Endodermal cell (in vitro differentiated cells): ENCODE data around the gene EZR. TPM values are rescaled to one million over a fixed set of nuclear protein-coding genes. Genes with fewer than 3 reads are reported as not detected.

Experiments used
- DNase-seq: peaks from one replicate; pipeline ENCODE4 v3.0.0-alpha.2; 2017
- H3K27ac ChIP-seq: 2 replicates; pipeline ENCODE4 v1.5.1; 2013; ENCODE audit warnings: mild to moderate bottlenecking, low read depth, low read length, moderate library complexity
- H3K27me3 ChIP-seq: 2 replicates; pipeline ENCODE4 v1.6.1; 2013; ENCODE audit warnings: mild to moderate bottlenecking, low read length, moderate library complexity; ENCODE audit not compliant: insufficient read depth, control insufficient read depth, poor library complexity, severe bottlenecking
- H3K36me3 ChIP-seq: 2 replicates; pipeline ENCODE4 v1.7.0; 2013; ENCODE audit warnings: mild to moderate bottlenecking, low read length, moderate library complexity; ENCODE audit not compliant: control insufficient read depth, insufficient read depth
- H3K4me1 ChIP-seq: one replicate; pipeline ENCODE4 v1.7.0; 2013; ENCODE audit warnings: low read length; ENCODE audit not compliant: control insufficient read depth, insufficient read depth
- H3K4me3 ChIP-seq: 2 replicates; pipeline ENCODE4 v1.5.1; 2013; ENCODE audit warnings: mild to moderate bottlenecking, low read length, moderate library complexity
- H3K9ac ChIP-seq: 2 replicates; pipeline ENCODE4 v1.6.1; 2013; ENCODE audit warnings: mild to moderate bottlenecking, low read length, moderate library complexity; ENCODE audit not compliant: poor library complexity, severe bottlenecking; ENCODE audit errors: extremely low read depth
- H3K9me3 ChIP-seq: 2 replicates; pipeline ENCODE4 v1.6.1; 2013; ENCODE audit warnings: mild to moderate bottlenecking, low read length, moderate library complexity; ENCODE audit not compliant: control insufficient read depth
- H3K27ac Mint-ChIP-seq: 2 replicates; pipeline ENCODE4 v1.8.0; 2020; ENCODE audit warnings: mixed read lengths
- H3K27me3 Mint-ChIP-seq: 2 replicates; pipeline ENCODE4 v1.8.0; 2021; ENCODE audit warnings: mild to moderate bottlenecking, mixed read lengths; ENCODE audit not compliant: insufficient read depth
- H3K36me3 Mint-ChIP-seq: 2 replicates; pipeline ENCODE4 v1.8.0; 2020; ENCODE audit warnings: low read depth, mixed read lengths
- H3K4me1 Mint-ChIP-seq: 2 replicates; pipeline ENCODE4 v1.8.0; 2020; ENCODE audit warnings: mixed read lengths
- H3K4me3 Mint-ChIP-seq: 2 replicates; pipeline ENCODE4 v1.8.0; 2020; ENCODE audit warnings: mild to moderate bottlenecking, moderate library complexity, mixed read lengths
- H3K9me3 Mint-ChIP-seq: 2 replicates; pipeline ENCODE4 v1.8.0; 2020; ENCODE audit warnings: mild to moderate bottlenecking, mixed read lengths
- CTCF ChIP-seq: fragments of 200-600 bp; sonication (generic); conservative IDR thresholded peaks from 2 replicates; pipeline ENCODE4 v1.5.0; 2021; ENCODE audit warnings: antibody characterized with exemption, mild to moderate bottlenecking
- whole genome bisulfite sequencing, 2 experiments: methylation state at CpG; one replicate each; pipeline versions ENCODE4 v1.1.5 to v1.1.7; 2013; ENCODE audit warnings: missing lambda C conversion rate in 2 of 2, mixed read lengths in 1 of 2; ENCODE audit not compliant: insufficient coverage in 1 of 2, insufficient read length in 1 of 2; 5-methylcytosine and 5-hydroxymethylcytosine counted together
- total RNA-seq, 2 donors: library from RNA; stranded (reverse); fragmentation: NEBNext Ultra II Directional in 1 of 2; extraction: Animal tissue kit (Norgen Biotek cat#: 25700) in 1 of 2; gene quantifications; 2 replicates in 1 of 2; 3 replicates in 1 of 2; pipeline ENCODE4 v1.2.1, GENCODE V29; 2021

EZR gene
- total RNA-seq, 2 donors from 2014 or later = 145 to 209 TPM

- H3K27ac ChIP-seq = no peak overlapping the region
- peaks cover 18% of the 10 kb centered on the region for H3K9me3 Mint-ChIP-seq
- H3K9ac ChIP-seq = no peak overlapping the region
- no peaks in the 10 kb centered on the region for H3K4me1 ChIP-seq
- H3K4me3 Mint-ChIP-seq = no peak overlapping the region
- no peak overlapping the region for H3K27ac Mint-ChIP-seq
- H3K27me3 ChIP-seq = no peaks in the 10 kb centered on the region
- H3K27me3 Mint-ChIP-seq = no peaks in the 10 kb centered on the region
- WGBS, 2 experiments = 92 to 94% methylated on average over 8 to 12 of the region's 12 CpGs
- H3K36me3 ChIP-seq = no peaks in the 10 kb centered on the region
- no peaks in the 10 kb centered on the region for H3K36me3 Mint-ChIP-seq
- no peak for DNase-seq
- peaks cover 3% of the 10 kb centered on the region for H3K4me1 Mint-ChIP-seq
- no peak for TF ChIP-seq CTCF
- peaks cover 29% of the 10 kb centered on the region for H3K9me3 ChIP-seq
- no peak overlapping the region for H3K4me3 ChIP-seq
Measured at GRCh38 chr6:158737710-158738615, 81.2 kb downstream of the EZR start.

- Histone ChIP-seq H3K4me1 (no peaks in the 10 kb centered on the region), H3K9me3 (peaks cover 29% of the 10 kb centered on the region), H3K27me3 (no peaks in the 10 kb centered on the region), H3K9ac (no peak overlapping the region), H3K27ac (no peak overlapping the region), H3K36me3 (no peaks in the 10 kb centered on the region), H3K4me3 (no peak overlapping the region)
- TF ChIP-seq CTCF = no peak
- Mint-ChIP-seq H3K4me1 (no peaks in the 10 kb centered on the region), H3K27ac (no peak overlapping the region), H3K9me3 (peaks cover 18% of the 10 kb centered on the region), H3K4me3 (no peak overlapping the region), H3K27me3 (no peaks in the 10 kb centered on the region), H3K36me3 (no peaks in the 10 kb centered on the region)
- DNase-seq = no peak
- 91 to 95% methylated on average over 3 of the region's 3 CpGs for WGBS, 2 experiments
Measured at GRCh38 chr6:158737082-158737709, 82.0 kb downstream of the EZR start.

GRCh38 chr6:158735009-158735408, 84.2 kb downstream of the EZR start:
- no peaks in the 10 kb centered on the region for H3K4me1 ChIP-seq
- Mint-ChIP-seq H3K4me3 (no peak overlapping the region), H3K4me1 (no peaks in the 10 kb centered on the region), H3K27ac (no peak overlapping the region), H3K36me3 (no peaks in the 10 kb centered on the region), H3K9me3 (peaks cover 21% of the 10 kb centered on the region), H3K27me3 (no peaks in the 10 kb centered on the region)
- H3K36me3 ChIP-seq = no peaks in the 10 kb centered on the region
- DNase-seq = no peak
- peaks cover 28% of the 10 kb centered on the region for H3K9me3 ChIP-seq
- H3K27me3 ChIP-seq = no peaks in the 10 kb centered on the region
- H3K27ac ChIP-seq = no peak overlapping the region
- no peak for TF ChIP-seq CTCF
- no peak overlapping the region for H3K9ac ChIP-seq
- 79 to 88% methylated on average over 2 to 3 of the region's 3 CpGs for WGBS, 2 experiments
- no peak overlapping the region for H3K4me3 ChIP-seq
